Endothelial cell of umbilical vein (primary cell): Measurements from ENCODE around the gene DCC. TPM values are rescaled to one million over a fixed set of nuclear protein-coding genes. Genes with fewer than 3 reads are reported as not detected.

Experiments used
- BruUV-seq: library from RNA; stranded (reverse); fragments of 400-500 nt; replicated peaks from 2 replicates; lab custom pipeline; 2021; lab: Mats Ljungman, UMichigan
- CTCF ChIA-PET: fragments of 300-600, 350-600 bp; sonication (Branson Sonifier 250); formaldehyde crosslinking; loops from one replicate; lab custom pipeline; 2021; ENCODE audit warnings: antibody characterized with exemption, inconsistent platforms; lab: Charles Lee
- POLR2A ChIA-PET: fragments of 300-600, 350-600 bp; sonication (Branson Sonifier 250); formaldehyde crosslinking; loops from one replicate; lab custom pipeline; 2021; ENCODE audit warnings: antibody characterized with exemption, inconsistent platforms; lab: Charles Lee
- DNase-seq: peaks from one replicate; pipeline ENCODE4 v3.0.0-alpha.2; 2011; ENCODE audit warnings: low read depth, low spot score
- FAIRE-seq: peaks from 2 replicates; lab custom pipeline; 2011; peaks lifted over from hg19 to GRCh38; lab: Jason Lieb, UNC
- H2AFZ ChIP-seq: 2 replicates; pipeline ENCODE4 v1.6.0; 2012; ENCODE audit warnings: low read depth, low read length, control low read depth, inconsistent platforms
- H3K27ac ChIP-seq: 2 replicates; pipeline ENCODE4 v1.5.1; 2011; ENCODE audit warnings: low read depth, mild to moderate bottlenecking, control low read depth, low read length, moderate library complexity; ENCODE audit not compliant: insufficient read depth
- H3K27me3 ChIP-seq, 2 experiments: 2 replicates each; pipeline versions ENCODE4 v1.6.0 to v1.6.1; 2011; ENCODE audit warnings: low read length in 2 of 2, mixed read lengths in 1 of 2; ENCODE audit not compliant: control insufficient read depth in 2 of 2, insufficient read depth in 2 of 2
- H3K36me3 ChIP-seq, 2 experiments: 2 replicates in 1 of 2; 3 replicates in 1 of 2; pipeline ENCODE4 v1.5.1; 2011; ENCODE audit warnings: low read length in 2 of 2, mild to moderate bottlenecking in 1 of 2, moderate library complexity in 1 of 2; ENCODE audit not compliant: control insufficient read depth in 2 of 2, insufficient read depth in 2 of 2; ENCODE audit errors: extremely low read depth in 1 of 2
- H3K4me1 ChIP-seq: 3 replicates; pipeline ENCODE4 v1.5.1; 2011; ENCODE audit warnings: mild to moderate bottlenecking, low read length; ENCODE audit not compliant: control insufficient read depth, insufficient read depth; ENCODE audit errors: extremely low read depth
- H3K4me2 ChIP-seq: 2 replicates; pipeline ENCODE4 v1.6.1; 2011; ENCODE audit warnings: low read length, control low read depth, mixed read lengths; ENCODE audit not compliant: insufficient read depth
- H3K4me3 ChIP-seq, 3 experiments: fragments of 200-600 bp in 1 of 3; sonication (generic), shearing (Covaris generic) in 1 of 3; replicated peaks in 1 of 3; 2 replicates each; pipeline ENCODE4 v1.5.1; 2011 to 2016; ENCODE audit warnings: control low read depth in 3 of 3, low read length in 3 of 3, mild to moderate bottlenecking in 2 of 3, inconsistent platforms in 1 of 3, low read depth in 1 of 3, moderate library complexity in 1 of 3; ENCODE audit not compliant: insufficient read depth in 1 of 3
- H3K79me2 ChIP-seq: 2 replicates; pipeline ENCODE4 v1.6.0; 2012; ENCODE audit warnings: low read length, inconsistent platforms; ENCODE audit not compliant: control insufficient read depth, insufficient read depth
- H3K9ac ChIP-seq: replicated peaks from 2 replicates; pipeline ENCODE3; 2011; ENCODE audit warnings: low read length, control low read depth; ENCODE audit not compliant: insufficient read depth; ENCODE audit errors: extremely low read depth
- H3K9me1 ChIP-seq: replicated peaks from 3 replicates; pipeline ENCODE4 v1.6.0; 2011; ENCODE audit warnings: mild to moderate bottlenecking, low read length; ENCODE audit not compliant: control insufficient read depth, insufficient read depth; ENCODE audit errors: extremely low read depth
- H3K9me3 ChIP-seq: replicated peaks from 2 replicates; pipeline ENCODE4 v1.5.1; 2012; ENCODE audit warnings: low read length, inconsistent platforms; ENCODE audit not compliant: control insufficient read depth, insufficient read depth
- H4K20me1 ChIP-seq: replicated peaks from 2 replicates; pipeline ENCODE3; 2011; ENCODE audit warnings: mild to moderate bottlenecking, low read length; ENCODE audit not compliant: control insufficient read depth, insufficient read depth; ENCODE audit errors: extremely low read depth
- EZH2 ChIP-seq: IDR thresholded peaks from 2 replicates; pipeline ENCODE4 v1.6.1; 2012; ENCODE audit warnings: borderline replicate concordance, low read depth, mild to moderate bottlenecking, moderate library complexity, low read length, inconsistent platforms; ENCODE audit not compliant: severe bottlenecking
- GATA2 ChIP-seq: IDR thresholded peaks from 2 replicates; pipeline ENCODE4 v1.7.0; 2011; ENCODE audit warnings: low read depth, mild to moderate bottlenecking, moderate library complexity, mixed read lengths, low read length; ENCODE audit not compliant: insufficient read length, insufficient read depth
- JUN ChIP-seq: IDR thresholded peaks from 2 replicates; pipeline ENCODE4 v1.6.1; 2011; ENCODE audit warnings: borderline replicate concordance, low read depth; ENCODE audit not compliant: insufficient read length, insufficient read depth
- MYC ChIP-seq: IDR thresholded peaks from one replicate; pipeline ENCODE4 v1.6.1; 2011; ENCODE audit warnings: mild to moderate bottlenecking, low read depth, low read length
- POLR2A ChIP-seq: IDR thresholded peaks from 2 replicates; pipeline ENCODE4 v1.6.1; 2012; ENCODE audit warnings: low read depth, mild to moderate bottlenecking, control low read depth, low read length
- POLR2AphosphoS5 ChIP-seq: IDR thresholded peaks from 2 replicates; pipeline ENCODE4 v1.6.1; 2012; ENCODE audit warnings: low read depth, mild to moderate bottlenecking, control low read depth, low read length, moderate library complexity; ENCODE audit not compliant: insufficient read depth
- dilution Hi-C: fragments of 300-500 bp; cut with MboI; formaldehyde crosslinking; loops from one replicate; pipeline ENCODE4 v1.15.0; 2019; ENCODE audit warnings: low sequenced_read_pairs; ENCODE audit not compliant: extremely low pct_ligation_motif_present
- intact Hi-C: fragments of 100-400 bp; cut with micrococcal nuclease; formaldehyde crosslinking; loops from one replicate; pipeline ENCODE4 v1.10.0; 2022
- polyA plus RNA-seq, 4 experiments: library from polyadenylated mRNA; depleted of rRNA in 3 of 4; stranded (reverse) in 3 of 4; unstranded in 1 of 4; fragments of >200 nt; gene quantifications; 2 replicates each; pipeline versions ENCODE4 v1.2.1 to v1.2.3, GENCODE V29; 2011 to 2012; ENCODE audit warnings: missing spikeins in 1 of 4
- total RNA-seq: library from RNA; stranded (reverse); gene quantifications from 2 replicates; pipeline ENCODE4 v1.2.3, GENCODE V29; 2021
- TF ChIP-seq, protein P1 (sequence below), 2 donors: IDR thresholded peaks; 1 replicate in 1 of 2; 2 replicates in 1 of 2; pipeline ENCODE4 v1.5.1; 2011; ENCODE audit warnings: low read length in 2 of 2, mild to moderate bottlenecking in 2 of 2, moderate library complexity in 2 of 2, control low read depth in 1 of 2, inconsistent platforms in 1 of 2, low read depth in 1 of 2; ENCODE audit not compliant: insufficient read depth in 1 of 2; ENCODE audit errors: extremely low read depth in 1 of 2

DCC gene
- total and polyA plus RNA-seq, 2 donors (not counting 3 experiments of a cell fraction or from before 2014, with no cell fraction given) = not detected

GRCh38 chr18:52902188-52902587, 562.2 kb downstream of the DCC start:
- ChIA-PET CTCF (no interaction called here), POLR2A (no interaction called here)
- H2AFZ ChIP-seq = no peak overlapping the region
- FAIRE-seq (no peak), DNase-seq (no peak)
- no peaks in the 10 kb centered on the region for H3K79me2 ChIP-seq
- BruUV-seq = no TSS peak
- dilution Hi-C loops = no loop called here
- intact Hi-C loops = no loop called here
- H3K4me1 ChIP-seq = no peaks in the 10 kb centered on the region
- no peak overlapping the region for H3K4me2 ChIP-seq
- H3K9me1 ChIP-seq = no peaks in the 10 kb centered on the region
- no peak overlapping the region for H3K27ac ChIP-seq
- H3K9me3 ChIP-seq = peaks cover under 1% of the 10 kb centered on the region
- H3K36me3 ChIP-seq = no peaks in the 10 kb centered on the region
- no peaks in the 10 kb centered on the region for H3K27me3 ChIP-seq
- no peak overlapping the region for H3K4me3 ChIP-seq
- H3K9ac ChIP-seq = no peak overlapping the region
- TF ChIP-seq MYC = no peak
- TF ChIP-seq POLR2A = no peak
- TF ChIP-seq, protein P1, sequence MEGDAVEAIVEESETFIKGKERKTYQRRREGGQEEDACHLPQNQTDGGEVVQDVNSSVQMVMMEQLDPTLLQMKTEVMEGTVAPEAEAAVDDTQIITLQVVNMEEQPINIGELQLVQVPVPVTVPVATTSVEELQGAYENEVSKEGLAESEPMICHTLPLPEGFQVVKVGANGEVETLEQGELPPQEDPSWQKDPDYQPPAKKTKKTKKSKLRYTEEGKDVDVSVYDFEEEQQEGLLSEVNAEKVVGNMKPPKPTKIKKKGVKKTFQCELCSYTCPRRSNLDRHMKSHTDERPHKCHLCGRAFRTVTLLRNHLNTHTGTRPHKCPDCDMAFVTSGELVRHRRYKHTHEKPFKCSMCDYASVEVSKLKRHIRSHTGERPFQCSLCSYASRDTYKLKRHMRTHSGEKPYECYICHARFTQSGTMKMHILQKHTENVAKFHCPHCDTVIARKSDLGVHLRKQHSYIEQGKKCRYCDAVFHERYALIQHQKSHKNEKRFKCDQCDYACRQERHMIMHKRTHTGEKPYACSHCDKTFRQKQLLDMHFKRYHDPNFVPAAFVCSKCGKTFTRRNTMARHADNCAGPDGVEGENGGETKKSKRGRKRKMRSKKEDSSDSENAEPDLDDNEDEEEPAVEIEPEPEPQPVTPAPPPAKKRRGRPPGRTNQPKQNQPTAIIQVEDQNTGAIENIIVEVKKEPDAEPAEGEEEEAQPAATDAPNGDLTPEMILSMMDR (IDR thresholded peaks at IDR 0.05; ENCODE audit: extremely low read depth in 1 of 2, insufficient read depth in 1 of 2, low read depth in 1 of 2, low read length in 2 of 2) = no peak
- TF ChIP-seq JUN = no peak
- no peak for TF ChIP-seq EZH2
- TF ChIP-seq GATA2 = no peak
- TF ChIP-seq POLR2AphosphoS5 = no peak
- no peaks in the 10 kb centered on the region for H4K20me1 ChIP-seq
